Panc1 (cell line): ENCODE data around the gene USP33.

Experiments
- CTCF ChIP-seq: fragments of 450-650 bp; IDR thresholded peaks from 2 replicates; pipeline ENCODE4 v1.5.1; 2017; ENCODE audit warnings: mild to moderate bottlenecking
- POLR2AphosphoS5 ChIP-seq: IDR thresholded peaks from 2 replicates; pipeline ENCODE4 v1.6.1; 2012; ENCODE audit warnings: mild to moderate bottlenecking, low read depth, low read length, moderate library complexity
- REST ChIP-seq, 2 experiments: IDR thresholded peaks; 2 replicates each; pipeline ENCODE4 v1.6.1; 2011 to 2012; ENCODE audit warnings: low read depth in 2 of 2, control low read depth in 1 of 2, low read length in 1 of 2, mild to moderate bottlenecking in 1 of 2, moderate library complexity in 1 of 2; ENCODE audit not compliant: insufficient read depth in 1 of 2

- TF ChIP-seq CTCF, result peak; percentile 95
- peak; percentile 75 for TF ChIP-seq POLR2AphosphoS5
- no peak for TF ChIP-seq REST (IDR thresholded peaks at IDR 0.05; ENCODE audit: insufficient read depth in 1 of 2, low read depth in 2 of 2, low read length in 1 of 2)
These were observed 76.2 kb downstream of the USP33 start for GRCh38 chr1:77683160-77684148.
